ACC112 (cell line): Measurements from ENCODE around the gene PI4K2B.
"Not testable (repeated sequence)": the region's sequence is repeated elsewhere in the genome, so short reads cannot be mapped to it uniquely, and the experiment has no call there.

Experiments
- H2AFZ ChIP-seq: fragments of 200-600 bp; sonication (generic); one replicate; pipeline ENCODE4 v1.6.0; 2017; ENCODE audit warnings: antibody characterized with exemption, low read length; ENCODE audit not compliant: unreplicated experiment
- H3K27ac ChIP-seq: fragments of 200-600 bp; sonication (generic); 2 replicates; pipeline ENCODE4 v1.5.1; 2014; ENCODE audit warnings: low read depth, mild to moderate bottlenecking, antibody characterized with exemption, low read length, moderate library complexity
- H3K27me3 ChIP-seq: fragments of 200-600 bp; sonication (generic); 2 replicates; pipeline ENCODE4 v1.6.1; 2014; ENCODE audit warnings: mild to moderate bottlenecking, antibody characterized with exemption, low read length, moderate library complexity, mixed read lengths; ENCODE audit not compliant: insufficient read depth
- H3K36me3 ChIP-seq: fragments of 200-600 bp; sonication (generic); 2 replicates; pipeline ENCODE4 v1.6.1; 2016; ENCODE audit warnings: mild to moderate bottlenecking, antibody characterized with exemption, low read length, moderate library complexity, mixed read lengths; ENCODE audit not compliant: insufficient read depth
- H3K4me1 ChIP-seq: fragments of 200-600 bp; sonication (generic); one replicate; pipeline ENCODE4 v1.6.1; 2016; ENCODE audit warnings: low read length, mixed read lengths; ENCODE audit not compliant: insufficient read depth, unreplicated experiment, control insufficient read depth
- H3K4me3 ChIP-seq: fragments of 200-600 bp; sonication (generic); 2 replicates; pipeline ENCODE4 v1.5.1; 2014; ENCODE audit warnings: mild to moderate bottlenecking, low read depth, low read length
- H3K79me2 ChIP-seq: fragments of 200-600 bp; sonication (generic); one replicate; pipeline ENCODE4 v1.6.0; 2016; ENCODE audit warnings: low read length; ENCODE audit not compliant: control insufficient read depth, unreplicated experiment, insufficient read depth

PI4K2B gene

DNA sequence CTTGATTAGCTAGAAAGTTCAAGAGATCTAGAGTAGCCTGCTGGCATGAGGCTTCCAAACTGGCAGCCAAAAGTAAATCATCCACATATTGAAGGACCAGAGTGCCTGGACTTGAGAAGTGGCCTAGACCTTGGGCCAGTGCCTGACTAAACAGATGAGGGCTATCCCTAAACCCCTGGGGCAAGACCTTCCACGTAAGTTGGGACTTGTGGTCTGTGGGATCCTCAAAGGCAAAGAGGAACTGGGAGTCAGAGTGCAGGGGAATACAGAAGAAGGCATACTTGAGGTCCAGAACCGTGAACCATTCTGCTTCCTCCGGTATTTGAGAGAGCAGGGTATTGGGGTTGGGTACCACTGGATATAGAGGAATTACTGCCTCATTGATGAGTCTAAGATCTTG is 8.4 kb downstream of the PI4K2B start:
- H3K27ac ChIP-seq, H3K27me3 ChIP-seq, H3K4me1 ChIP-seq, H3K4me3 ChIP-seq, H2AFZ ChIP-seq, H3K36me3 ChIP-seq: not testable (repeated sequence)
- H3K79me2 ChIP-seq: peaks cover 33% of the 10 kb centered on the region

DNA sequence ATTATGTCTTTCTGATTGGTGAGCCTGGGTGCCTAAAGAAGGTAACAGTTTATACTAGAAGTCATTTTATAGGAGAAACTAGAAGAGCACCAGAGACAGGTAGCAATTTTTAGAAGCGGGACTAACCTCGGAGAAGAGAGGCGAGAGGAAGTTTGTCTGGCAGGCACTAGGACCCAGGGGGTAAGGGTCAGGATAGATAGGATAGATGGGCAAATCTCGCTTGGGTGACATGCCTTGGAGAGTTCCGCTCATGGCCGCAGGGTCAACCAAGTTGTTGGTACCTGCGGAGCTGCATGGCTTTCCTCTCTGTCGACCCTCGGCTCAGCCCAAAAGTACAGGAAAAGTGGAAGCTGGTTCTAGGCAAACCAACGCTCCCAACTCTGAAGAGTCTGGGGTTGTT is 11.3 kb downstream of the PI4K2B start:
- Histone ChIP-seq H3K27me3 (no peaks in the 10 kb centered on the region), H3K4me3 (no peak overlapping the region), H3K36me3 (no peaks in the 10 kb centered on the region), H3K27ac (no peak overlapping the region), H3K4me1 (no peaks in the 10 kb centered on the region), H2AFZ (no peak overlapping the region), H3K79me2 (peaks cover 21% of the 10 kb centered on the region)

DNA sequence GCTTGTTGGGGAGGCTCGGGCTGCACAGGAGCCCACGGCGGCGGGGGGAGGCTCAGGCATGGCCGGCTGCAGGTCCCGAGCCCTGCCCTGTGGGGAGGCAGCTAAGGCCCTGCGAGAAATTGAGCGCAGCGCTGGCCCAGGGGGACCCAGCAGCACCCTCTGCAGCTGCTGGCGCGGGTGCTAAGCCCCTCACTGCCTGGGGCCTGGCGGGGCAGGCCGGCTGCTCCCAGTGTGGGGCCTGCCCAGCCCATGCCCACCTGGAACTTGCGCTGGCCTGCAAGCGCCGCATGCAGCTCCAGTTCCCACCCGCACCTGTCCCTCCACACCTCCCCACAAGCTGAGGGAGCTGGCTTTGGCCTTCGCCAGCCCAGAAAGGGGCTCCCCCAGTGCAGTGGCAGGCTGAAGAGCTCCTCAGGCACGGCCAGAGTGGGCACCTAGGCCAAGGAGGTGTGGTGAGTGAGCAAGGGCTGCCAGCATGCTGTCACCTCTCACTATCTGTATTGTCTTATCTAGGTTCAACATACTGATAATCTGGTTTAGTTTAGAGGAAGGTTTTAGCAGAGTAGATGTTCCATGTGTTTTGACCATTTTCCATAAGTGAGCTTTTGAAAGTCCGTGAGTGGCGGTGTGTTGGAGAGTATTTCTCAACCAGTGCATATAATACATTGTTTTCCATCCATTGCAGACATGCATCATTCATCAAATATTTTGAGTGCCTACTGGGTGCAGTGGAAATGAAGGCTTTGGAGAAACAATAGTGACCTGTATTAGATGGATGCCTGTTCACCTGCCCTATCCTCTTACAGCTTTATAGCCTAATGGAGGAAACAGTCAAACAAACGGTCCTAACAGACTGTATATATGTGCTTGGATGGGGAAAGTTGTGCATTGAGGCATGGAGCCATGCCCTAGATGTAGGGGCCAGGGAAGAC is 13.1 kb downstream of the PI4K2B start:
- H3K36me3 ChIP-seq: no peaks in the 10 kb centered on the region
- H2AFZ ChIP-seq: no peak overlapping the region
- H3K79me2 ChIP-seq: peaks cover 27% of the 10 kb centered on the region

DNA sequence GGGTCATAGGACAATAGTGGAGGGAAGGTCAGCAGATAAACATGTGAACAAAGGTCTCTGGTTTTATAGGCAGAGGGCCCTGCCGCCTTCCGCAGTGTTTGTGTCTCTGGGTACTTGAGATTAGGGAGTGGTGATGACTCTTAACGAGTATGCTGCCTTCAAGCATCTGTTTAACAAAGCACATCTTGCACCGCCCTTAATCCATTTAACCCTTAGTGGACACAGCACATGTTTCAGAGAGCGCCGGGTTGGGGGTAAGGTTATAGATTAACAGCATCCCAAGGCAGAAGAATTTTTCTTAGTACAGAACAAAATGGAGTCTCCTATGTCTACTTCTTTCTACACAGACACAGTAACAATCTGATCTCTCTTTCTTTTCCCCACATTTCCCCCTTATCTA is 15.0 kb downstream of the PI4K2B start:
- H3K4me1 ChIP-seq: peaks cover 15% of the 10 kb centered on the region
- not testable (repeated sequence) for H3K27ac ChIP-seq, H3K4me3 ChIP-seq, H3K36me3 ChIP-seq, H3K27me3 ChIP-seq, H2AFZ ChIP-seq
- H3K79me2 ChIP-seq: peaks cover 28% of the 10 kb centered on the region

More for the DNA sequence above, 13.1 kb downstream of the PI4K2B start:
- H3K4me1 ChIP-seq: peaks cover under 1% of the 10 kb centered on the region
- no peak overlapping the region for H3K4me3 ChIP-seq
- no peaks in the 10 kb centered on the region for H3K27me3 ChIP-seq
- no peak overlapping the region for H3K27ac ChIP-seq

DNA sequence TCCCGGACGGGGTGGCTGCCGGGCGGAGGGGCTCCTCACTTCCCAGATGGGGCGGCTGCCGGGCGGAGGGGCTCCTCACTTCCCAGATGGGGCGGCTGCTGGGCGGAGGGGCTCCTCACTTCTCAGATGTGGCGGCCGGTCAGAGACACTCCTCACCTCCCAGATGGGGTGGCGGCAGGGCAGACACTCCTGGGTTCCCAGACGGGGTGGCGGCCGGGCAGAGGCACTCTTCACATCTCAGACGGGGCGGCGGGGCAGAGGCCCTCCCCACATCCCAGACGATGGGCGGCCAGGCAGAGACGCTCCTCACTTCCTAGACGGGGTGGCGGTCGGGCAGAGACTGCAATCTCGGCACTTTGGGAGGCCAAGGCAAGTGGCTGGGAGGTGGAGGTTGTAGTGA is 15.7 kb downstream of the PI4K2B start:
- not testable (repeated sequence) for H2AFZ ChIP-seq, H3K27ac ChIP-seq, H3K4me3 ChIP-seq, H3K36me3 ChIP-seq, H3K27me3 ChIP-seq
- Histone ChIP-seq H3K79me2 (peaks cover 31% of the 10 kb centered on the region), H3K4me1 (peaks cover 15% of the 10 kb centered on the region)

DNA sequence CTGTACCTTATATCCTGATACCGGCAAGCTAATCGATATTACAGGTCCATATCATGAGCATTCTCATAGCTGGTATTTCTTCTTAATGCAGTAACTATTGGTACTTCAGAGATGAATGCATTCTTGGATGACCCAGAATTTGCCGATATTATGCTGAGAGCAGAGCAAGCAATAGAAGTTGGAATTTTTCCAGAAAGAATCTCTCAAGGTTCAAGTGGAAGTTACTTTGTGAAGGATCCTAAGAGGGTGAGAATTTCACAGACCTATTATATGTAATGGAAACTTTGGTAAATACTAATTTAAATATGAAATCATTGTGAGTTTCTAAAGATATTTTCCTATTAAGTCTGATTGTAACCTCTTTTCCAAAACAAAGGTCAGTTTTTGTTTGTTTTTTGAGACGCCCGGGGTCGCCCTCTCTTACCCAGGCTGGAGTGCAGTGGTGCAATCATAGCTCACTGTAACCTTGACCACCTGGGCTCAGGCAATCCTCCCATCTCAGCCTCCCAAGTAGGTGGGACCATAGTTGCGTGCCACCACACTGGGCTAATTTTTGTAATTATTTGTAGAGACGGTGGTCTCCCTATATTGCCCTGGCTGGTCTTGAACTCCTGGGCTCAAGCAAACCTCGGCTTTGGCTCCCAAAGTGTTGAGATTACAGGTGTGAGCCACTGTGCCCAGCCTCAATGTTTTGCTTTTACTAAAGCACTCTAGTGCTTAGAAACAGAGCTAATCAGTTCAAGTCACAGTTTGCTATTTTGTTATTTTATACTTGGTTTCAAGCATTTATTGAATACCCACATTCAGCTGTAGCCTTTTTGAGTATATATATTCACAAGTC is 18.6 kb downstream of the PI4K2B start:
- H3K4me3 ChIP-seq: peak overlapping the region; percentile 45
- H3K36me3 ChIP-seq: 0 out of 2 replicates have a peak, but pooled peaks cover 13% of the 10 kb centered on the region
- H2AFZ ChIP-seq: peak overlapping the region; percentile 5
- peak overlapping the region; percentile 49 for H3K27ac ChIP-seq
- no peaks in the 10 kb centered on the region for H3K27me3 ChIP-seq
- peaks cover 25% of the 10 kb centered on the region for H3K79me2 ChIP-seq
- H3K4me1 ChIP-seq: peaks cover 15% of the 10 kb centered on the region

DNA sequence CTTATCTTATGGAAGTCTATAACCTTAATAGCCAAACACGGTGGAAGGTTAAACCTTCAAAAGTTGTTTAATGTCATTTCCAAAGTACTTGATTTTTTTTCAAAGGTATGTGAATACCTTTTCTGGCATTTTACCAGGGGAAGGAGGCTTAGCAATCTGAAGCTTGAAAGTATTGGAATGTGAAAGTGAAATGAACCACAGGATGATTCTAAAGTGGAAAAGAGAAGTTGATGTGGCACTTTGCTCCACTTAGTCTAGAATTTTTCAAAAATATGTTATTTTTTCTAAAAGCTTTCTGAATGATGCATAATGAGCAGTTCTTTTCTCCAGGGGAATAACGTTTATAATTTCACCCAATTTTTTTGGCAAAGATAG is 19.2 kb downstream of the PI4K2B start:
- Histone ChIP-seq H3K4me3 (peak overlapping the region; percentile 45), H2AFZ (peak overlapping the region; percentile 5), H3K36me3 (0 out of 2 replicates have a peak, but pooled peaks cover 13% of the 10 kb centered on the region), H3K4me1 (peaks cover 15% of the 10 kb centered on the region), H3K27ac (peak overlapping the region; percentile 49), H3K79me2 (peaks cover 22% of the 10 kb centered on the region), H3K27me3 (no peaks in the 10 kb centered on the region)

DNA sequence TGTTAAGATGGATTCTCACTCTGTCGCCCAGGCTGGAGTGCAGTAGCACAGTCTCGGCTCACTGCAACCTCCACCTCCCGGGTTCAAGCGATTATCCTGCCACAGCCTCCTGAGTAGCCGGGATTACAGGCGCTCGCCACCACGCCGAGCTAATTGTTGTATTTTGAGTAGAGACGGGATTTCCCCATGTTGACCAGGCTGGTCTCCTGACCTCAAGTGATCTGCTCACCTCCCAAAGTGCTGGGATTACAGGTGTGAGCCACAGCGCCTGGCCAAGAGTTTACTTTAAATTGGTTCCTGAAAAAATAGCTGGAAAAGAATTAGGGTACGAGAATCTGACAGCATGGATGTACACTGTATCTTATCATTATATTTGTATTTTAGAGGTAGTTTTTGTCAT is 20.0 kb downstream of the PI4K2B start:
- H3K36me3 ChIP-seq: 0 out of 2 replicates have a peak, but pooled peaks cover 13% of the 10 kb centered on the region
- H3K79me2 ChIP-seq: peaks cover 19% of the 10 kb centered on the region
- H3K4me3 ChIP-seq, H3K27me3 ChIP-seq, H2AFZ ChIP-seq, H3K27ac ChIP-seq: not testable (repeated sequence)
- peaks cover 18% of the 10 kb centered on the region for H3K4me1 ChIP-seq

DNA sequence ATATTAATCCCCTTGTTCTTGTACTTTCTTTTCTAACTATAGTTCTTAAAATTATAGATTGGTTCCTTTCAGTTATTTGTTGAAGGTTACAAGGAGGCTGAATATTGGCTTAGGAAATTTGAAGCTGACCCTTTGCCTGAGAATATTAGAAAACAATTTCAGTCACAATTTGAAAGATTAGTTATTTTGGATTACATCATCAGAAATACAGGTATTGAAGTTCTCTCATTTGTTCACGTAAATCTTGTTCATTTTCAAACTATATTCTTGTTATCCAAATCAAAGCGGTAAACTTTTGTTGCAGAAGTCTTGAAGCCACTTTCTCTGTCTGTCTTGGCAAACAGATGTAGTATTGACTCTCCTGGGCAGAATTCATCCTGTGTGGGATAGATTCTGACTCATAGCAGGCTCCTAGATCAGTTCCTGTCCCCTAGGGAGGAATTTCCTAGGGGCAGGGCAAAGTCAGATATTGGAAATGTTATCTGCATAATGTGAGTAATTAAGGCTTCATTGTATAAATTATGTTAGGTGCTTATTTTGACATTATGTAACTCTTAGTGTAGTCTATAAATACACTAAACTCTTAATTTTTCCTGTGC is 25.2 kb downstream of the PI4K2B start:
- H3K4me1 ChIP-seq: peaks cover 10% of the 10 kb centered on the region
- H3K27ac ChIP-seq: no peak overlapping the region
- no peaks in the 10 kb centered on the region for H3K27me3 ChIP-seq
- no peak overlapping the region for H3K4me3 ChIP-seq
- peaks cover 13% of the 10 kb centered on the region; the same call in 1 of the 2 replicates for H3K36me3 ChIP-seq
- H2AFZ ChIP-seq: no peak overlapping the region
- peaks cover 1% of the 10 kb centered on the region for H3K79me2 ChIP-seq

DNA sequence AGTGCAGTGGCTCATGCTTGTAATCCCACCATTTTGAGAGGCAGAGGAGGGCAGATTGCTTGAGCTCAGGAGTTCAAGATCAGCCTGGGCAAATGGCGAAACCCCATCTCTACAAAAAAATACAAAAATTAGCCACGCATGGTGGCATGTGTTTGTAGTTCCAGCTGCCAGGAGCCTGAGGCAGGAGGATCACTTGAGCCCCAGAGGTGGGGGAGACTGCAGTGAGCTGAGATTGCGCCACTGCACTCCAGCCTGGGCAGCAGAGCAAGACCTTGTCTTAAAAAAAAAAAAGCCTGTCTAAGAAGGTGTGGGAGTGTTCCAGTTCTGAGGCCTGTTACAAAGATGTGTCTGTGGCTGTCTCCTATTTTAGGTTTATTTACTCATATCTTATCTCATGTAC is 38.0 kb downstream of the PI4K2B start:
- H3K79me2 ChIP-seq: no peaks in the 10 kb centered on the region
- no peak overlapping the region for H3K27ac ChIP-seq
- H3K4me3 ChIP-seq: no peak overlapping the region
- no peak overlapping the region for H2AFZ ChIP-seq
- H3K4me1 ChIP-seq: no peaks in the 10 kb centered on the region
- 0 out of 2 replicates have a peak, but pooled peaks cover 6% of the 10 kb centered on the region for H3K36me3 ChIP-seq
- no peaks in the 10 kb centered on the region for H3K27me3 ChIP-seq
